ENCODE measurements around the gene XKR3.
"Not testable (repeated sequence)": the region's sequence is repeated elsewhere in the genome, so short reads cannot be mapped to it uniquely, and the experiment has no call there.

XKR3 gene

GRCh38 chr22:16824716-16825687, at the start of gene XKR3:
Gene XKR3 (minus strand): TSS chr22:16825411. CDS start chr22:16808073, 17,338 bp downstream.
- DNase-seq = no peak

DNA sequence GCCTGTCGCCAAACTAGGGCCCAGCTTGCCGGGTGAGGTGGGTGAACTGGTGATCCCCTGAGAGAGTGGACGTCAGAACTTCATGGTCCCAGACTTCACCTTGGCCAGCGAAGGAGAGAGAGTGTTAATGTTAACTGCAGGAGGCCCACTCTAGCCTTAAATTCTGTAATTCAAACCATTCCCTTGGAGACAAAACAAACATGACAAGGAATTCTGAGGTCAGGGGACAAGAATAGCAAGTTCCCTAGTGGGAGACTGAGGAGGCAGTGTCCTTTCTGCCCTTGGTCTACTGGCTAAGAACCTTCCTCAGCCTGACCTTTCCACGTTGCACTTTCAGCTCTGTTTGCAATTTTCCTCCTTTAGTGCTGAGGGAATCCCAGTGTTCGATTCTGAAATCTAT, 44.4 kb upstream of the XKR3 start:
- not testable (repeated sequence) for DNase-seq

GRCh38 chr22:16866167-16866566, 41.0 kb upstream of the XKR3 start:
- no peak for DNase-seq

GRCh38 chr22:16856851-16857250, 31.6 kb upstream of the XKR3 start:
- DNase-seq = not testable (repeated sequence)

DNA sequence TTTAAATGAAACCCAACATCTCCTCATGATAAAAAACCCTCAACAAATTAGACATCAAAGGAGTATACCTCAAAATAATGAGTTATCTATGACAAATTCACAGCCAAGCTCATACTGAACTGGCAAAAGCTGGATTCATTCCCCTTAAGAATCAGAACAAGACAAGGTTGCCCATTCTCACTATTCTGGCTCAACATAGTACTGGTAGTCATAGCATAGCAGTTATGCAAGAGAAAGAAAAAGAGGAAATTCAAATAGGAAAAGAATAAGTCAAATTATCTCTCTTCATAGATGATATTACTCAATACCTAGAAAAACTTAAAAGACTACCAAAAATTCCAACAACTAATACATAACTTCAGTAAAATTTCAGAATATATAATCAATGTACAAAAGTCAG, 29.4 kb upstream of the XKR3 start:
- no peak for DNase-seq

DNA sequence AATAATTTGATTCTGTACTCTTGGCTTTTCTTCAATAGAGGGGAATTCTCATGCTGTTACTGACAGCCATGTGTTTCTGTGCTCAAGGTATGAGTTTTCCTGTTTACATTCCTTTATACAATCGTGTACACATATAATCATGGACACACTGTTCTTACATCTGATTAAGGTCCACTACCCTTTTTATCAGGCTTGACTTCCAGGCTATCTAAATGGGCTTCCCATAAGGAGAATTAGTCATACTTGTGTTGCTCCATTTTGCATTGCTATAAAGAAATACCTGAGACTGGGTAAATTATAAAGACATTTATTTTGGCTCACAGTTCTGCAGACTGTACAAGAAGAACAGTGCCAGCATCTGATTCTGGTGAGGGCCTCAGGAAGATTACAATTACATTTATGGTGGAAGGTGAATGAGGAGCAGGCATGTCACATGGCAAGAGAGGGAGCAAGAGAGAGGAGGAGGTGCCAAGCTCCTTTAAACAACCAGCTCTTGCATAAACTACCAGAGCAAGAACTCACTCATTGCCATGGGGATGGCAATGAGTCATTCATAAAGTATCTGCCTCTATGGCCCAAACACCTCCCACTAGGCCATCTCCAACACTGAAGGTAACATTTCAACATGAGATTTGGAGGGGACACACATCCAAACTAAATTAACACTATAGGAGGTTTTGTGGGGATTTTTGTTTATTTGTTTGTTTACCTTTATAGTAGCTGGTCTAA, 26.2 kb upstream of the XKR3 start:
- DNase-seq = not testable (repeated sequence)

GRCh38 chr22:16847271-16847670, 22.1 kb upstream of the XKR3 start:
- no peak for DNase-seq

GRCh38 chr22:16845881-16846280, 20.7 kb upstream of the XKR3 start:
- no peak for DNase-seq

- DNase-seq = no peak
These were observed 20.3 kb upstream of the XKR3 start for GRCh38 chr22:16845465-16845864.

DNA sequence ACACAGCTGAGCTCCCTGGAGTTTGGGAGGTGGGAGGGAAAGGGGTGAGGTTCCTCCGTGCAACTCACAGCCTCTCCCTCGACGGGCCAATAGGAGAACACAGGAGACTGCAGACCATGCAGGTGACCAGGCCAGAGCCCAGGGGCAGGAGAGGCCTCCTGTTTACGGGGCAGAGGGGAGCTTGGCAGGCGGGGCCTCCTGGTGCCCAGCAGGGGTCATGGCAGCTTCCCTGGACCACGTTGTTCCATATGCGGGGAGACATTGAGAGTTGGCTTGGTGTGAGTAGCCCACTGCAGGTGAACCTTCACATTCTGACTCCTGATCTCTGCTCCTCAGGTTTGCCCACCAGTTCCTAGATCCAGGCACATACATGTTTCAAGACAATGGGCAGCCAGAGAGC, 19.3 kb upstream of the XKR3 start:
- no peak for DNase-seq

DNA sequence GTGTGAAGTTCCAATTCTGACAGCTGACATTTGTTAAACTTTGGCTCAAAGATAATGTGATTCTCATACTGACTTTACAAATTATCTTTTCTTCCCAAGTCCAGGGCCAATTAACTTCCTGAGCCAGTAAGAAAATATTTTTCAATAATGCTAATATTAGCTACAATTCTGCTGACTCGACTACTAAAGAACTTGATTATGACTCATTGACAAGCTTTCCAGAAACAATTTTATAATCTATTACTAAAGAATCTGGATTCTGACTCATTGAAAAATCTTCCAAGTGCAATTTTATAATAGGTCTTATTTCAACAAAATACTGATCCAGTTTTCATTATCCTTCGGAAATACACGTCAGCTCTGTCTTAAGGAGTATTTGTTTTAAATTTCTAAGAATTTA, 12.9 kb upstream of the XKR3 start:
- DNase-seq = no peak

- no peak for DNase-seq
These were observed 9.8 kb upstream of the XKR3 start for GRCh38 chr22:16834971-16835370.

GRCh38 chr22:16831257-16831656, 6.0 kb upstream of the XKR3 start:
- no peak for DNase-seq

DNA sequence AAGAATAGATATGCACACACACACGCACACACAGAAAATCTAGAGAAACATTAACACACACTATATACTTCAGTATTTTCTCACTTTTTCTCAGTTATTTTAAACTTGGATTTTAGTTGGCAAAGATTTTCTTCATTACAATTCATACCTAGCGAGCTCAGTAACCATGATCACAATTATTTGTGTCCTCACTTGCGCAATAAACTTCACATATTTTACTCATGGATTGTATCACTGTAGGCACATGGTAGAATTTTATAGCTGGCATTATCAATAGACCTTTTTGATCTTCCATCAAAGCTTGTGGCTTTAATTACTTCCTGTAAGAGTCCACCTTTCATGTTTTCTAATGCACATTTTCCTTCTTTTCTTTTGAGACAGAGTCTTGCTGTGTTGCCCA, 4.8 kb upstream of the XKR3 start:
- DNase-seq = no peak

GRCh38 chr22:16828876-16829275, 3.7 kb upstream of the XKR3 start:
- DNase-seq = no peak

DNA sequence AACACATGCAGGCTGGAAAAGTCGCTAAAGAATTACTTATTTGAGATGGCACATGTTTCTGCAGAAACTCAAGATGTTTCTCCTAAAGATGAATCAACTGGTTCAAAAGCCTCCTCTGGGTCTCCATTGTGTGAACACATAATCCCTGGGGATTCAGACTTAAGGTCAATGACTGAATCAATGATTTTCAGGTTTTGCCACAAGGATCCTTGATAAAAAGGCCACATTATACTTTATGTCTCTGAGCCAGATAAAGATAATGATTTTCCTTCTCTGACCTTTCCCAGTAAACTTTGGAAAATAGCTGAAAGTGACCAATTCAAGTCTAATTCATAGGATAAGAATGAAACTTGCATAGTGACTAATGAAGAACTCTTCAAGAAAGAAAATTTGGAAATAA, 2.3 kb upstream of the XKR3 start:
- DNase-seq = no peak

GRCh38 chr22:16819249-16819648, 6.0 kb downstream of the XKR3 start:
- DNase-seq = no peak

- no peak for DNase-seq
These were observed 6.7 kb downstream of the XKR3 start for GRCh38 chr22:16818538-16818937.

- DNase-seq = no peak
These were observed 10.1 kb downstream of the XKR3 start for GRCh38 chr22:16815073-16815472.

GRCh38 chr22:16810188-16810802, 14.9 kb downstream of the XKR3 start:
- no peak for DNase-seq

DNA sequence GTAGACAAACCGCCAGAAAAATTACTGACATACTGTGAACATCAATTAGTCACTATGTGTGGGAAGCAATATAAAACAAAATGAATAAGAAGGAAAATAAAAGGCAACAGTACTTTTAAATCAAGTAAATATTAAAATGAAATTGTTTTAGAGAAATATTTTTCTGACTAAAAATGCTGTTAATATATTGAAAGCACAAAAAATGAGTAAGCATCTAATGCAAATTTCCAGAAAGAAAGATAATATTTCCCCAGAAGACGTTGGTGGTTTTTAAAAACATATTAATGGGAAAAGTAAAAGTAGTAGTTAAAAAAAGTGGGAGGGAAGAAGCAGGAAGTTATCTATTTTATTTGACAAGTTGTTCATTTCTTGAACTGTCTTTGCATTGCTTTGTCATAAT, 16.5 kb downstream of the XKR3 start:
- no peak for DNase-seq

- DNase-seq = no peak
These were observed 18.1 kb downstream of the XKR3 start for GRCh38 chr22:16807109-16807508.

GRCh38 chr22:16806401-16806800, 18.8 kb downstream of the XKR3 start:
- no peak for DNase-seq

DNA sequence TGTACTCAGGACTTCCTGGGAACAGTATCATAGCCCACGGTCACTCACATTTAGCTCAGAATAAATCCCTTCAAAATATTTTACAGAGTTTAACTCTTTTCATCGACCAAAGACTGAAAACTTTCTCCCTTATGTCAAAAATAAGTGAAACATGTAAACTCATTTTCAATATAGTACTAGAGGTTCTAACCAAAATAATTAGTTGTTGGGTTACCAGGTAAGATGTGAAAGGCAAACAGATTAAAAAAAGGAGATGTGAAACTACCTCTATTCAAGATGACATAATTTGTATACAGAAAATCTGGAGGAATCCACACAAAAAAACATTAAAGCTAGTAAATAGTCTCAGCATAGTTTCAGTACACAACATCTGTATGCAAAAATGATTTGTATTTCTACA, 20.3 kb downstream of the XKR3 start:
- DNase-seq = no peak

All from NCI-H1436 (cell line).